Astrocyte (in vitro differentiated cells and primary cell): ENCODE measurements around the gene NEK7.

Experiments
- EZH2 ChIP-seq: IDR thresholded peaks from 2 replicates; pipeline ENCODE4 v1.6.1; 2012; ENCODE audit warnings: mild to moderate bottlenecking, low read length, inconsistent platforms; ENCODE audit not compliant: insufficient read depth
- TF ChIP-seq, protein P1 (sequence below): IDR thresholded peaks from 2 replicates; pipeline ENCODE4 v1.5.1; 2011; ENCODE audit warnings: low read depth, mild to moderate bottlenecking, inconsistent platforms, low read length, moderate library complexity; ENCODE audit not compliant: insufficient read depth

DNA sequence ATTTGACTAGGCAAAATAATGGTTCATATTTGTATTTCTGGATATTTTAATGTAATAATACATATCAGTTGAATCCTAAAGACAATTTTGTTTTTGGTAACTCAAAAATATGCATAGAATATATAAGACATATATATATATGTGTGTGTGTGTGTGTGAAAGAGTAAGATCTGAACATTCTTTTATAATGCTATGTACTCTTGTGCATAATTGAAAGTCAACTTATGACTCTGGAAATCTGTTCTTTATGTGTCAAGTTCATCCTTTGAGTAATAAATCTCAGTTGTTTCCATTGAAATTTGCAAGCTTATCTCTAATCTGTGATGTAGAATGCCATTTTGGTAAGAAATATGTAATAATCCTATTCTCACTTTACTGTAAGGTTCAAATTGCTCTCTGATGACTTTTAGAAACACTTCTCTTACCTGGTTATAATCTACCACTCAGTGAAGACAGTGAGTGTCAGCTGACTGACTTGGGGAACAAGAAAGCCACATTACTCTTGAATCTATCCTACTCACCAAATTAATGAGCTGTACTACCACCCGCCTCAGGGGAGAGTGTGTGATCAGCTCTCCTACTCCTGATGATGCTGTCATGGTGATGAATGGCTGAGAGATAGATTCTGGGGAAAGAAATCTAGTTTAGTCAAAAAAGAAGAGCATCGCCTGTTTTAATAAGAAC lies 15.0 kb upstream of the NEK7 start:
- TF ChIP-seq, protein P1, sequence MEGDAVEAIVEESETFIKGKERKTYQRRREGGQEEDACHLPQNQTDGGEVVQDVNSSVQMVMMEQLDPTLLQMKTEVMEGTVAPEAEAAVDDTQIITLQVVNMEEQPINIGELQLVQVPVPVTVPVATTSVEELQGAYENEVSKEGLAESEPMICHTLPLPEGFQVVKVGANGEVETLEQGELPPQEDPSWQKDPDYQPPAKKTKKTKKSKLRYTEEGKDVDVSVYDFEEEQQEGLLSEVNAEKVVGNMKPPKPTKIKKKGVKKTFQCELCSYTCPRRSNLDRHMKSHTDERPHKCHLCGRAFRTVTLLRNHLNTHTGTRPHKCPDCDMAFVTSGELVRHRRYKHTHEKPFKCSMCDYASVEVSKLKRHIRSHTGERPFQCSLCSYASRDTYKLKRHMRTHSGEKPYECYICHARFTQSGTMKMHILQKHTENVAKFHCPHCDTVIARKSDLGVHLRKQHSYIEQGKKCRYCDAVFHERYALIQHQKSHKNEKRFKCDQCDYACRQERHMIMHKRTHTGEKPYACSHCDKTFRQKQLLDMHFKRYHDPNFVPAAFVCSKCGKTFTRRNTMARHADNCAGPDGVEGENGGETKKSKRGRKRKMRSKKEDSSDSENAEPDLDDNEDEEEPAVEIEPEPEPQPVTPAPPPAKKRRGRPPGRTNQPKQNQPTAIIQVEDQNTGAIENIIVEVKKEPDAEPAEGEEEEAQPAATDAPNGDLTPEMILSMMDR, result no peak
- TF ChIP-seq EZH2, result no peak
